ENCODE results near the gene SLC8A1.

DNA sequence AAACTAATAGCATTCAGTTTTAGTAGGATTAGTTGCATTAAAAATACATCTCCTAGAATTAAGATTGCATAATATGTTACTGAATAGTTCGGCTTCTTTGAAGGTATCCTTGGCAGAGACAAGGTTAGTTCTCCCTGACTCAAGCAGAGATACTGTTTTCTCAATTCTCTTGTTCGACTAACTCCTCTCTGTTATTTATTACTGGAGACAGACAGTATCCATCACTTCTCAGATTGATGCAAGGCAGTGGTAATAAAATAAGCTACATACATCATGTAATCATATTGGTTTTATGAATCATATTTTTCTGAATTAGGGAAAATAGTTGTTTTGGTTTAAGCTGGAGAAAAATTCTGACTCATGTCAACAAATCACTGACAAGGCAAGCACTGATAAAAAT, 134.8 kb downstream of the SLC8A1 start:
- TF ChIP-seq POLR2A (IDR thresholded peaks at IDR 0.05; ENCODE audit: low read length) (no peak), GATA1 (IDR thresholded peaks at IDR 0.05; ENCODE audit: low read depth, low read length) (no peak)

Data from erythroblast (primary cell).